ENCODE data around the gene TSSK6.

TSSK6 gene

DNA sequence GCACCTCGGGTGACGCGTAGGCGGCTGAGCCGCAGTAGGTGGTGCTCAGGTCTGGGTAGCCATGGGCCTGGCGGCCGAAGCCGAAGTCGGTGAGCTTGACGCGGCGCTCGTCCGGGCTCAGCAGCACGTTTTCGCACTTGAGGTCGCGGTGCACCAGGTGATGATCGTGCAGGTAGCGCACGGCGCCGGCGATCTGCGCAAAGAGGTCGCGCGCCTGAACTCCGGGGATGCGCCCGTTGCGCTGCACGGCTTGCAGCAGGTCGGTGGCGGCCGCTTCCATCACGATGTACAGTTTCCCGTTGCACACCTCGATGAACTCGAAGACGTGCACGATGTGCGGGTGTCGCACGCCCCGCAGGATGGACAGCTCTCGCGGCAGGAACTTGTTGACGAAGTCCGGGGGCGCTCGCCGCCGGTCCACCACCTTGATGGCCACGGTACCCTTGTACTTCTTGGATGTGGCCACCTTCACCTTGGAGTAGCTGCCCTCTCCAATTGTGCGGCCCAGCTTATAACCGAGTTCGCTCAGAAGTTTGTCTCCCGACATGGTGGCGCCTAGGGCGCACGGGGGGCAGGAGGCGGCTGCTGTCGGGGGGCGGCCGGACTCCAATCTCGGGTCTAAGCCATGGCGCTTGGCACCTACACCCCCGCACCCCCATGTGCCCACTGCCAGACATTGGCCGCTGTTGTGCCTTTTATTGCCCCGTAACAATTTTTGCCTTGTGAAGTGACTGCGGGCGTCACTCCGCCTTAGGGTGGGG is at the start of gene TSSK6:
Gene TSSK6 (minus strand): TSS at position 668 of the 761 bp plus-strand sequence. CDS start 121 bp downstream, at position 547.
- DNase-seq (ENCODE audit: low read depth): no peak

DNA sequence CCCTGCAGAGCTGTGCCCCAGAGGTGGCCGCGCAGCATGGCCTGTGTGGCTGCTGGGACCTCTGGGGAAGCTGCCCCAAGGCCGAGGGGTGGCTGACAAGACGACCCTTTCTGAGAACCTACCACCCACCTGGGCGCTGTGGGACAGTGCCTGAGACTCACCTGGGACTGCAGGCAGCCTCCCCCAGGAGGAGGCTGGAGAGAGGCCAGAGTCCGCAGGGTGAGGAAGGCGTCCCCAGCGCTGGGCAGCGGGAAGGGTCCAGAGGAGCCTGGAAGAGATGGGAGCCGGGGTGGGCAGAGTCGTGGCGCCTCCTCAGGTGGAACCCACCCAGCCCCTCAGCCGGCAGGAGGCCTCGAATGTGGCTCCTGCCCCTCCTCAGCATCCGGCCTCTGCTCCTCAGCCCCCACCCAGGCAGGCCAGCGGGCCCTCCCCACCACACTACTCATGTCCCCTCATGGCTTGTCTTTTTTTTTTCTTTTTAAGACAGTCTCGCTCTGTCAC is 48.0 kb upstream of the TSSK6 start:
- no peak for DNase-seq (ENCODE audit: low read depth)

DNA sequence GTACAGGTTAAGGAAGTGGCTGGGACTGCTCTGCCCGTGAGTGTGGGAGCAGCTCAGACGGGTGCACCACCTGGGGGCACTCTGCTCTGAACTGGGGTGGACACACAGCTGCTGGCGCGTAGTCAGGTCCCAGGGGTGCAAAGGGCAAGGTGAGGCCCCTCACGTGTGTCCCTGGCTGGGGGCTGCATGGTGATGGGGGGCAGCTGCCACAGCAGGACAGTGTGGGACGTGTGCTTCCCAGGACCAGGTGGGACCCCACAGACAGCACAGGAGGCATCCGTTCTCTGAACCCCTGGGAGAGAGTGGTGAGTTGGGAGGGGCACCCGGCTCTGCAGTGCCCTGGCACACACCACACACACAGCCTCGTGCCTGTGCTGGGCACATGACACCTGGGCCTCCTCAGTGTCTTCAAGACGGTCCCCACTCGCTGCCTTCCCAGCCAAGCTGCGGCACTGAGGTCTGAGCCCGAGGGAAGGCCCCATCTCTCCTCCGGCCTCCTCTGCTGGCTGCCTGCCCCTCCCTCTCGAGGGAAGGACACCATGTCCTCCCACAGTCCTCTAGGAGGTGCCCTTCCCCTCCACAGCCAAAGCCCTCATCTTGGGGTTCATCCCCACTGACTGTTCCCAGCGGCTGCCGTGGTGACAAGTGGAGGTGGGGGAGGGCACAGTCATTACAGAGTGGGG is 47.5 kb upstream of the TSSK6 start:
- DNase-seq (ENCODE audit: low read depth): no peak

DNA sequence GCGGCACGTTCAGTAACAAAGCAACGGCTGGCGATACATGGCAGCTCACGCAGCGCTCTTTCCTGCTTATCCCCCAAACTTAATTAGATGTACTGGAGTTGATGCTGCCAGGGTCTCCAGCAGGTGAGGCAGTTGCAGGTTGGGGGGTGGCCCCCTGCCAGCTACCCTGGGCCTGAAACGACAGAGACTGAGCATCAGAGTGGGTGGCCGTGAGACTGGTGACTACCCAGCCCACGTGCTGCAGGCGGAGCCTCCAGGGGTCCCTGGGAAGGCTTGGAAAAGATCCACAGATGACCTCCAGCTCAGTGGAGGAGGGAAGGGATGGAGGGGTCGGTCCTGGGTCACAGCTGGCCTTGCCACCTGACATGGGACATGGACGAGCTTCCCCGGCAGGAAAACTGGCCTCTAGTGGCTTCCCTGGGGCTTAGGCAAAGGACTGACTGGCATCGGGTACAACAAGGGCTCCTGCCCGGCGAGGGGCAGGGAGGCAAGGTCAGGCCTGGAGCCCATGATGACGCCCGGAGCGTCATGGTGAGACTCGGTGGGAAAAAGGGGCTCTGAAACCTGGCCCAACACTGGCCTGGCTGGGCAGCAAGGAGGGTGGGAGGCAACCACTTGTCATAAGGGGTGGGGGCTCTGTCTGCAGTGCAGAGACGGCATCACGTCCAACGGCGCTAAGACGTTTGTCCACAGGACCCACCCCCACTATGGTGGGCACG is 46.8 kb upstream of the TSSK6 start:
- no peak for DNase-seq (ENCODE audit: low read depth)

DNA sequence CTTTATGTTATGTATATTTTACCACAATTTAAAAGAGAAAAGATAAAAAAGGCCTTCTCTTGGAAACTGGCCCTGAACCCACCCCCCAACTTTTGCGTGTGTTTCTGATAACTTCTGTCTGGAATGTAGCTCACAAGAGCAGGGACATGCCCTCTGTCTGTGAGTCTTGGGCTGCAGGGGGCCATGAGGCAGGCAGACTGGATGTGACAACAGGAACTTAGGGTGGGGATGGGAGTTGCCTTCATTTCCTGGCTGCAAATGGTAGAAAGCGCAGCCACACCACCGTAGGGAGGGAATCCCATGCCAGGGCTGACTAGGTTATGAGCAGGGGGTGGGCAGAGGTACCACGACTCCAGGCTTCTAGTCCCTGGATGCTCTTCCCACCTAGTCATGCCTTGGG is 44.6 kb upstream of the TSSK6 start:
- no peak for DNase-seq (ENCODE audit: low read depth)

DNA sequence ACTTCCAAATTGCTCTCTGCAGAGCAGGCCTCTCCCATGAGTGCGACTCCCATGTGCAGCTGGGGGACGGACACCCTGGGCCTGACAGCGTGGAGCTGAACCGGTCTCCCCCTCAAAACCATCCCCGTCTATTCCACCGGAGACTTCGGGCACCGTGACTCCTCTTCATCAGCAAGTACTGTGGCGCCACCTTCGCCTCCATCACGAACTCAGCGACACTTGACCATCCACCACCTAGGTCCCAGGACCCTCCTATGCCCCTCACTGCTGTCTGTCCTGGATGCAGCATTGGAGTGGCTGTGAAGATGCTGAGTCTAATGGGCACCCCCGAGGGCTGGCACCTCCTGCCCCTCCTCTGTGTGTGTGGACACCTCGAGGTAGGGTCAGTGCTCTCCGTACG is 43.3 kb upstream of the TSSK6 start:
- DNase-seq (ENCODE audit: low read depth): no peak

DNA sequence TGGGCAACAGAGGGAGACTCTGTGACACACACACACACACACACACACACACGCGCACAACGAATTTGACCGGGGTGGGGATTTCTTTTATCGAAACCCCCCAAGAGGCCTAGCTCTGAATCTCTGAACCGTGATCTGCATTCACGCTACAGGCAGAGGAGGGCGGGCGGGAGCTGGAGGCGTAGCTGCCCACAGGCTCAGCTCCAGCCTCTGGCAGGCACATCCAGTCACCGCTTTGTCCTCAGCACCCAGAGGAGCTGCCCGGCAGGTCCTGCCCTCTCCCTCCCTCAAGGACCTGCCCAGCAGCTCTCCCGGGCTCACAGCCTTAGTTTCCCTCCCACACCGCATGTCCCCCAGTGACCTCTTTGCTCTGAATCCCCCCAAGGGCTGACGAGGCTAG is 42.7 kb upstream of the TSSK6 start:
- DNase-seq (ENCODE audit: low read depth): no peak

DNA sequence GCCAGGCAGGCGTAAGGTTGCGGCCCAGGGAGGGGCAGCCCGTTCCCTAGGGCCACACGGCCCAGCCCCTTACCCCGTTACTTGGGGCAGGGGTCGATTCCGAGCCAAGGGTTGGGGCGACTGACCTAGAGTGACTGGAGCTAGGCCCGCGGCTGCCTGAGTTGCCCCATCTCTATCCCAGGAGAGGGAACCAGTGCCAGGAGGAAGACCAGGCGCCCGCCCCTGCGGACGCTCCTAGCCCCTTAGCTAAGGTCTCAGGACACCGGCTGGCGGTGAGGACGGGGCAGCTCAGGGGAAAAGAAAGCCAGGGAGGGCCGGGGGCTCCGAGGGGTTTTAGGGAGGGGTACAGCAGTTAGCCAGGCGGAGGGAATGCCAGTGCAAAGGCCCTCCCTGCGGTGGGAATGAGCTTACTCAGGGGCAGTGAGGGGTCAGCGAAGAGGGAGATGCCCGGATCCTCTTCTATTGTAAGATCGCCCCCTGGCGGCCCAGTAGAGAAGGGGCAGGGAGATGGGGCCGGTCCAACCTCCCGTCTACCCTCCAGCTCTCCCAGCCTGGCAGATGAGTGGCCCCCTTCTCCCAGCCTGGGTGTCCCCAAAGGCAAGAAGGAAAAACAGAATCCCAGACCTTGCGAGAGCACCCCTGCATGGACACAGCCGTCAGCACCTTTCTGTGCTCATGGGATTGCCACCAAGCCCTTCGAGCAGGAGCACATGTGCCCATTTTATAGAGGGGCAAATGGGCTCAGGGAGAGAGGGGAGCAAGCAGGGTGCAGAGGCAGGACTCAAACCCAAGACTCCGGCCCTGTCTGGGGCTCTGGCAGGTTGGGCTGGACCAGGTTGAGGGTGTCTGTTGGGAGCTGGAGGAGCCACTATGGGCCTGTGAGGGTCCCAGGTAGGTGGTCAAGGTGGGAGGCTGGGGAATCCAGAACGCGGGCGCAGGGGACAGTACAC is 39.0 kb upstream of the TSSK6 start:
- DNase-seq (ENCODE audit: low read depth): no peak

DNA sequence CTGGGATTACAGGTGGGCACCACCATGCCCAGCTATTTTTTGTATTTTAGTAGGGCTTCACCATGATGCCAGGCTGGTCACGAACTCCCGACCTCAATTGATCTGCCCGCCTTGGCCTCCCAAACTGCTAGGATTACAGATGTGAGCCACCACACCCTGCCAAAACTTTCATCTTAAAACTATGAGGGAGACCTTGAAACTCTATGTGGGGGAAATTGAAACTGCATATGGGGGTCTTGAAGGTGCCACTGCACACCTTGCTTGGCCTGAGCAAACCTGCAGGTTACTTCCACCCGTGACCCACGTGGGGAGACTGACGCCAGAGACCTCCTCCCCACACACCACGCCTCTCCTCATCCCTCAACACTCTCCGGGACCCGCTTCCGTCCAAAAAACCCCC is 38.3 kb upstream of the TSSK6 start:
- no peak for DNase-seq (ENCODE audit: low read depth)

DNA sequence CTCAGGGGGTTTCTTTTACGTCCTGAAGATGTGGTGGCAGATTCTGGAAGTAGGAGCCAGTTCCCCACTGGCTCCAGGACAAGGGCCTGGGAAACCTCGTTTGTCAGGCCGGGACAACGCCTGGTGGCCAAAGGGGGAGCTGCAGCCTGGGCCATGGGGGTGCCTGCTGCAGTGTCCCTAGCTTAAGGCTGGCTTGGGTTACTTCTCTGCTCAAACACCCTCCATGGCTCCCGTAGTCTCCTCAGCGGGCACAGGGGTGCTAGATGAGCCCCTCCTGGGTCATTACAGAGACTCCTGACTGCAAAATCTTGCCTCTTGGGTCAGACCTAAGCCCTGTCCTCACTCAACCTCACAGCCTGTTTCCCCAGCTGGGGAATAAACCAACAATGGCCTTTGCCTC is 37.5 kb upstream of the TSSK6 start:
- no peak for DNase-seq (ENCODE audit: low read depth)

DNA sequence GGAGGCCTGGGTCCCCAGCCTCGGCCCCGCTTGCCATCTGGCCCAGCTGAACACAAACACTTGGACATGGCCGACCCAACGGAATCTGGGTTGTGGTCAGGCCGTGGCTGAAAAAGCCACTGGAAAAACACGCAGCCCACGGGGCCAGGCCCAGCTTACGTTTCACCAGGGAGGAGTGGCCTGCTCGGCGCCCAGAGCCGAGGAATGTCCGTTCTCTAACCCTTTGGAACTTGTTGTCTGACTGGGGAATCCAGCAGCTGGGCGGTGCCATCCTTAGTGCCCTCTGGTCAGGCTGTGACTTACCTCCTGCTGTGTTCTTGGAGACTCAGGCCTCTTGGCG is 36.5 kb upstream of the TSSK6 start:
- DNase-seq (ENCODE audit: low read depth): no peak

DNA sequence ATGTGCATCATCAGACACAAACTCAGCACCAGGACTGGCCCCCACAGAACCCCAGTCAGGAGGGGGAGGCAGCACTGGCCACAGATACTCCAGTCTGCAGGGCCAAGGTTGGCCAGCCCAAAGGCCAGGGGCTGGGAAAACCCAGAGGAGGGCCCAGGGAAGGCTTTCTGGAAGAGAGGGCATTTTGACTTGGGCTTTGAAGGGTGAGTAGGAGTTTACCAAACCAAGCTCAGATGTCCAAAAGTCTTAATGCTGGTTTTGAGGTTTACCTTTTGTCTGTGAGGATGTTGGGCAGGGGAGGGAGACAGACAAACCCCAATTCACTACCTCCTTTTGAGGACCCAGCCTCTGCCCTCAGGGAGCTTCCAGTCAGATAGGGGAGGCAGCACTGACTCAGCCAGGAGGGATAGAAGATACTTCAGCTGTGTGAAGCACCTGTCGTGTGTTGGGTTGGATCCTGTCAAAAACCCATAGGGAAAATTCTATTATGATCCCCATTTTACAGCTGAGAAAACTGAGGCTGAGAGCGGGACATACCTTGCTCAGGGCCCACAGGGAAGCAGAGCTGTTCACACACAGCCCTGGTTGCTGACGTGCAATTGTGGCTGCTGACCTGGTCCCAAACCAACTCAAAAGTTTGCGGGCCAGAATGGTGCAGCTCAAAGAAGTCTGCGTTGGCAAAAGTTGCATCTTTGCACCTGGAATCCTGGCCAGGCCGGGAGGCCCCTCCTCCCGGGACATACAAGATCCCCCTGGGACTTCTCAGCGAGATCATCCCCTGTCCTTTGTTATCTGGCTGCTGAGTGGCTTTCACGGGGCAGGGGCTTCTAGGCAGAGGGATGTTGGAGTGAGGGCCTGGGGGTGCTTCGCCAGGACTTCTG is 35.9 kb upstream of the TSSK6 start:
- no peak for DNase-seq (ENCODE audit: low read depth)

DNA sequence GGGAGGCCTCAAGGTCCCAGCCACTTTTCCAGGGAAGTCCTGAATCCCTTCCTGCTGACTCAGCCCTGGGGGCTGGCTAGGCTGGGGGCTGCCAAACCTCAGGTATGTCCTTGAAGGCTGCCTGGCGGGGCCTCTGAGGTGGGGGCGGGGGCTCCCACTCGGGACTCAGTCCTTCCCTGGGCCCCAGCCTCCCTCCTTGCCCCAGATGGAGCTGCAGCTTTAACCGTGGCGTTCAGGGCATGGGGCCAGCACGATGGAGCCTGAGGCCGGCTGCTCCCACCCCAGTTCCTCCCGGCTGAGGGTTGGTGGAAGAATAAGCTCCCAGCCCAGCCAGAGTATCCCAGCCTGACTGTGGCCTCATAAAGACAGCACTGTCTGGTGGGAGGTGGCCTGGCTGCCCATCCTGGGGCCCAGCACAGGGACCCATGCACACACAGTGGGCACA is 35.2 kb upstream of the TSSK6 start:
- no peak for DNase-seq (ENCODE audit: low read depth)

DNA sequence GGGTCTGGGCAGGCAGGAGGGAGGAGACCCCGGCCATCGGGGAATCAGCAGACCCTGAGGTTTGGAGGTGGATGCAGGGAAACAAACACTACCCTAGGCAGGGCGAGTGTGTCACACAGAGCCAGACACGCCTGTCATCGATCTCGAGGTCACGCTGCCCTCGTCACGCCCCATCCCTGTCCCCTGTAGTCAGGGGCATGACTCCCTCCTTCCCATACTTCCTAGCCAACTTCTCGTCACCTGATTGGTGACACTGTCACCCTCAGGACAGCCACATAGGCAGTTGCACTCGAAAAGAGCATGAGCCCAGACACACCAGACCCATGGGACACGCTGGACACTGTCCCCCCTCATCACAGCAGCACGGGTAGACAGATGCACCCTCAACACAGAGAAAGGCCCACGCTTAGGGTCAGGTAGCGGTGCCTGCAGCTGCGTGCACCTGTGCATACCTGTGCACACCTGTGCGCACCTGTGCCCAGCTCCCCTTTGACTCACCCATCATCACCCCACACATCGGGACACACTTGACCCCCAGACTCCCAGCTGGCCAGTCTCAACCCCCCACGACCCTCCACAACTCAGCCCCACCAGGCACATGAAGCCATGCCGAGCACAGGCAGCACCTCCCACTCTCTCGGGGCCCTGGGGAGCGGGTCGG is 34.6 kb upstream of the TSSK6 start:
- no peak for DNase-seq (ENCODE audit: low read depth)

DNA sequence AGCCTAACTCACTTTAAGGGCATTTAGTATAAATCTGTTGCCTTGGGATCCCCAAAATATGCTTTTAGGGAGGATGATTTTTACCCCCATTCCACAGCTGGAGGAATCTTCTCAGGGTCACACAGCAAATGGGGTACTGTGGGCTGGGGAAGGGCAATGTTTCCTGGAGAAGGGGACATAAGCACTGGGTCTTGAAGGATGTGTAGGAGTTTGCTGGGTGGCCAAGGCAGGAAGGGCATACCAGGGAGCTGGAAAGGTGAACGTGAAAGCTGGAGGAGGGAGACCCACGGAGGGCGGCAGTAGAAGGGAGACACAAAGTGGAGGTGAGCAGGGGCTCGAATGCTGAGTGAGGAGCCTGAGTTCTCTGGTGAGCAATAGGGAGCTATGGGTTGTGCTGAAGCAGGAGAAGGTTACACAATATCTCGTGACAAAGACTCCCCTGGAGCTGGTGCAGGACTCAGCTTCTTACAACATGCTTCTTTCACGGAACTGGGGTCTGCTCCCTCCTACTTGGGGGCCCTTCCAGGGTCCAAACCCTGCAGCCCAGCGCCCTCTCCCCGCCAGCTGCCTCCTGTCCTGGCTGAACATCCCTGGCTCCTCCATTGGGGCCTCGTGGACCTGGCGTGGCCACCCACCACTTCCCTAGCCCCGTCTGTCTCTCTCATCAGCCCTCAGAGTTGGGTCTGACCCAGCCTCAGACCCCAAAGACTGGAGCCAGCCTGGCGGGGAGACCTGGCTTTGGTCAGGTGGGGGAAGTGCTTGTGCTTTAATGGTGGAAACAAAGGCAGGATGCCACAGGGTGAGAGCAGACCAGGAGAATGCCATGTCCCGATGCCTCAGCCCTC is 33.8 kb upstream of the TSSK6 start:
- DNase-seq (ENCODE audit: low read depth): no peak

DNA sequence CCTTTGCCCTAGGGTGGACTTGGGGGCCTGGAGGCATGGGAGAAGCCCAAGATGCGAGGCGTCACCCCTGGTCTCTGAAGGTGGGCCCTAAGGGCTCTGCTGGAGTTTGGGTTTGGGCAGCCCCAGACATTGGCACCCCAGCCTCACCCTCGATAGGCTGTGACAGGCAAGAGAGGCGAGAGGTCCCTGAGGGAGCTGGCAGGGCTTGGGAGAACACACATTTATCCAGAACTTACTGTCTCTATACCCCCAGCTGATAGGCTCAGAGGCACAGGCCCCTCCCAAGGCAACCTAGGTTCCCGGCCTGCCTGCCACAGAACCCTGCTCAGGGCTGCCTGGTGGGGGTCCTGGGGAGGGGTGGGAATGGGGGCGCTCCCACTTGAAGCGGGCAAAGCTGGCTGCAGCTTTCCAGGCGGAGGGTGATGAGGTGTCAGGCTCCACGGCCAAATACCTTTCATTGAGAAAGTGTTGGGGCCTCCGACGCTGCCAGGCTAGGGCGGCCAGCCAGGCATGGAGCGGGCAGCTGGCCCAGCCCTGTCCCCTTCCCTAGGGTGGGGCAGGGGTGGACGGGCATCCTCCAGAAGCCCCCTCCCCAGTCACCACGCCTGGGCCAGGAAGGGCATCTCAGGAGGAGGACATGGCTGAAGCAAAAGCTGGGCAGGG is 32.5 kb upstream of the TSSK6 start:
- no peak for DNase-seq (ENCODE audit: low read depth)

DNA sequence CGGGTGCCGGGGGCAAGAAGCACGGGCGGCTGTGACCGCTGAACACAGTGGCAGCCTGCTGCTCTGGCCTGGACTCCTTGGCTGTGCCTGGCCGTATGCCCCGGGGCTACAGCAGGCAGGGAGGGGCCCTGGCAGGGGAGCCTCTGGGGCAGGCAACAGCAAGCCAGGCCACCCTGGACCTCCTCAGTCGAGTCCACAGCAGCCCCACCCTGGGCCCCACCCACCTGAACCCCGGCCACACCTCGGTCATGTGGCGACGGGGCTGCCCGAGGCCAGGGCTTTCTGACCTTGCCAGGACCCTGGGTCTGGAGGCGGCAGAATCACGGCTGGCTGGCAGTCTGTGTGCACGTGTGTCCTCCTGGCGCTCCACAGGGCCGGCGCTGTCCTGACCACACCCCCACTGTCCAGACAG is 31.4 kb upstream of the TSSK6 start:
- DNase-seq (ENCODE audit: low read depth): no peak

DNA sequence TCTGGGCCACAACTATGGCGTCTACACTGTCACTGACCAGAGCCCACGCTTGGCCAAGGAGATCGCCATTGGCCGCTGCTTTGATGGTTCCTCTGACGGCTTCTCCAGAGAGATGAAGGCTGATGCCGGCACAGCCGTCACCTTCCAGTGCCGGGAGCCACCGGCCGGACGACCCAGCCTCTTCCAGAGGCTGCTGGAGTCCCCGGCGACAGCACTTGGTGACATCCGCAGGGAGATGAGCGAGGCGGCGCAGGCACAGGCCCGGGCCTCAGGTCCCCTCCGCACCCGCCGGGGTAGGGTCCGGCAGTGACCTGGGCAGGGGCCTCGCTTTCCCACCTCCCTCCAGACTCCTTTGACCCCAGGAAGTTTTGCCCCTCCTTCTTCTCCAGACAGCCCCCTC is 30.4 kb upstream of the TSSK6 start:
- no peak for DNase-seq (ENCODE audit: low read depth)
